ENCODE measurements around the gene SSBP3. TPM values are rescaled to one million over a fixed set of nuclear protein-coding genes. Genes with fewer than 3 reads are reported as not detected.

SSBP3 gene
- total RNA-seq, 1 donor from 2014 or later = 44.0 TPM

- no peaks in the 10 kb centered on the region for H3K27me3 ChIP-seq (ENCODE audit: low read depth)
- intact Hi-C loops (cut with DNase I) = no loop called here
- peak in 1 of 2 donors; percentile 25 for ATAC-seq
- no peak overlapping the region for H3K4me3 ChIP-seq
- H3K36me3 ChIP-seq = peaks cover 9% of the 10 kb centered on the region
- TF ChIP-seq CTCF (IDR thresholded peaks at IDR 0.05) = no peak
- peaks cover 56% of the 10 kb centered on the region for H3K4me1 ChIP-seq
- DNase-seq = no peak
- H3K27ac ChIP-seq = no peak overlapping the region
- no peaks in the 10 kb centered on the region for H3K9me3 ChIP-seq
These were observed 48.2 kb downstream of the SSBP3 start for GRCh38 chr1:54357967-54358366.

GRCh38 chr1:54356680-54357147 lies 49.5 kb downstream of the SSBP3 start:
- H3K27ac ChIP-seq = no peak overlapping the region
- no peak for DNase-seq
- no peaks in the 10 kb centered on the region for H3K27me3 ChIP-seq (ENCODE audit: low read depth)
- no peaks in the 10 kb centered on the region for H3K9me3 ChIP-seq
- H3K36me3 ChIP-seq = peaks cover 9% of the 10 kb centered on the region
- peak overlapping the region; percentile 28 for H3K4me3 ChIP-seq
- intact Hi-C loops (cut with DNase I) = no loop called here
- no peak for TF ChIP-seq CTCF (IDR thresholded peaks at IDR 0.05)
- peak in 1 of 2 donors; percentile 42 for ATAC-seq
- peaks cover 56% of the 10 kb centered on the region for H3K4me1 ChIP-seq

- Histone ChIP-seq H3K4me1 (peaks cover 56% of the 10 kb centered on the region), H3K36me3 (peaks cover 9% of the 10 kb centered on the region), H3K4me3 (peak overlapping the region; percentile 28), H3K9me3 (no peaks in the 10 kb centered on the region), H3K27me3 (ENCODE audit: low read depth) (no peaks in the 10 kb centered on the region), H3K27ac (no peak overlapping the region)
- no peak for TF ChIP-seq CTCF (IDR thresholded peaks at IDR 0.05)
- intact Hi-C loops (cut with DNase I) = no loop called here
- ATAC-seq (peak in 1 of 2 donors; percentile 30), DNase-seq (no peak)
These were observed 50.1 kb downstream of the SSBP3 start for GRCh38 chr1:54355931-54356679.

GRCh38 chr1:54354899-54355298 lies 51.3 kb downstream of the SSBP3 start:
- DNase-seq = no peak
- Histone ChIP-seq H3K27ac (no peak overlapping the region), H3K27me3 (ENCODE audit: low read depth) (no peaks in the 10 kb centered on the region), H3K4me3 (no peak overlapping the region), H3K36me3 (peaks cover 9% of the 10 kb centered on the region), H3K9me3 (no peaks in the 10 kb centered on the region), H3K4me1 (peaks cover 54% of the 10 kb centered on the region)
- intact Hi-C loops (cut with DNase I) = no loop called here
- ATAC-seq = no peak
- no peak for TF ChIP-seq CTCF (IDR thresholded peaks at IDR 0.05)

- DNase-seq (no peak), ATAC-seq (no peak)
- TF ChIP-seq CTCF (IDR thresholded peaks at IDR 0.05) = no peak
- Histone ChIP-seq H3K4me3 (no peak overlapping the region), H3K36me3 (peaks cover 9% of the 10 kb centered on the region), H3K27me3 (ENCODE audit: low read depth) (no peaks in the 10 kb centered on the region), H3K27ac (no peak overlapping the region), H3K9me3 (no peaks in the 10 kb centered on the region), H3K4me1 (peaks cover 45% of the 10 kb centered on the region)
- intact Hi-C loops (cut with DNase I) = no loop called here
These were observed 52.2 kb downstream of the SSBP3 start for GRCh38 chr1:54353959-54354358.

Data from lower lobe of right lung (tissue), 2 donors.